Gastroesophageal sphincter (tissue), 3 donors: ENCODE results near the gene CD8B2.
"Not testable (repeated sequence)": the region's sequence is repeated elsewhere in the genome, so short reads cannot be mapped to it uniquely, and the experiment has no call there.

ENCODE experiments used
- POLR2A ChIP-seq, 2 donors: fragments of 450-650 bp; IDR thresholded peaks; one replicate each; pipeline ENCODE4 v1.6.1; 2017; ENCODE audit warnings: antibody characterized with exemption in 2 of 2, mild to moderate bottlenecking in 2 of 2, moderate library complexity in 1 of 2
- TF ChIP-seq, protein P1 (sequence below), 4 experiments: fragments of 200-600 bp in 2 of 4; fragments of 450-650 bp in 2 of 4; sonication (generic) in 1 of 4; IDR thresholded peaks; one replicate each; pipeline ENCODE4 v1.5.1; 2017 to 2019; ENCODE audit warnings: antibody characterized with exemption in 4 of 4, mild to moderate bottlenecking in 2 of 4, moderate library complexity in 2 of 4

DNA sequence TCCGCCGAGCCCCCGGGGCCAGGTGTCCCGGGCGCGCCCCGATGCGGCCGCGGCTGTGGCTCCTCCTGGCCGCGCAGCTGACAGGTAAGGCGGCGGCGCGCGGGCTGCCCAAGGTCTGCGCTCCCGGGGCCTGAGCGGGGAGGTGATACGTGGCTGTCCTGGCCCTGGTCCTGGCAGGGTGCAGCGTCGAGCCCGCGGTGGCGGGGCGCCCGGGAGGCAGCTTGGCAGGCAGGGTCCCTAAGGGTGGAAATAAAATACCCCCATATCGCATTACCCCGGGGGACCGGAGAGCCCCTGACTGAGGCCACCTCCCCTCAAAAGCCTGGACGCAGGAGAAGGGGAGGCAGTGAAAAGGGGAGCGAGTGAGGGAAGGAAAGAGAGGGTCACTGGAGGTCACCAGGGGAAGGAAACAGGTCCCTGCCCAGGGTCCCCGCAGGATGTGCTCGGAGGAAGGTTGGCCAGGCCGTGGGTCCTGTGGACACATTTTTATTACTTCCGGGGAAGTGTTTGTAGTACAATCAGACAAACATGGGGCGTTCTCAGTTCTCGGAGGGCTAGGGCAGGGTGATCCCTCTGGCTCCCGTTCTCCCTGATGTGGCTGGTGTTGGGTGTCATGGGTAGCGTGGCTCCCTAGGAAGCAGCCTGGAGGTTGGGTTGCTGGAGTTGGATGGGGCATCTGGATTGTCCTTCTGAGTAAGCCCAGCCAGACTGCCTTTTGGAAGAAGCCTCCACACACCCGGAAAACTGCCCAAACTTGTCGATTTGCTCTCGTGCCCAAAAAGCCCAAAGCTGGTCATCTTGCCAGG is 425 bp downstream of the CD8B2 start:
- TF ChIP-seq POLR2A (IDR thresholded peaks at IDR 0.05): not testable (repeated sequence)
- TF ChIP-seq, protein P1, sequence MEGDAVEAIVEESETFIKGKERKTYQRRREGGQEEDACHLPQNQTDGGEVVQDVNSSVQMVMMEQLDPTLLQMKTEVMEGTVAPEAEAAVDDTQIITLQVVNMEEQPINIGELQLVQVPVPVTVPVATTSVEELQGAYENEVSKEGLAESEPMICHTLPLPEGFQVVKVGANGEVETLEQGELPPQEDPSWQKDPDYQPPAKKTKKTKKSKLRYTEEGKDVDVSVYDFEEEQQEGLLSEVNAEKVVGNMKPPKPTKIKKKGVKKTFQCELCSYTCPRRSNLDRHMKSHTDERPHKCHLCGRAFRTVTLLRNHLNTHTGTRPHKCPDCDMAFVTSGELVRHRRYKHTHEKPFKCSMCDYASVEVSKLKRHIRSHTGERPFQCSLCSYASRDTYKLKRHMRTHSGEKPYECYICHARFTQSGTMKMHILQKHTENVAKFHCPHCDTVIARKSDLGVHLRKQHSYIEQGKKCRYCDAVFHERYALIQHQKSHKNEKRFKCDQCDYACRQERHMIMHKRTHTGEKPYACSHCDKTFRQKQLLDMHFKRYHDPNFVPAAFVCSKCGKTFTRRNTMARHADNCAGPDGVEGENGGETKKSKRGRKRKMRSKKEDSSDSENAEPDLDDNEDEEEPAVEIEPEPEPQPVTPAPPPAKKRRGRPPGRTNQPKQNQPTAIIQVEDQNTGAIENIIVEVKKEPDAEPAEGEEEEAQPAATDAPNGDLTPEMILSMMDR (IDR thresholded peaks at IDR 0.05): not testable (repeated sequence)
